GM19023 (cell line): ENCODE results near the gene GPC1.

ENCODE experiments used
- ATAC-seq: cut with Tn5 transposase; IDR thresholded peaks from one replicate; pipeline ENCODE4 v1.9.1; 2021; ENCODE audit warnings: mild to moderate bottlenecking, moderate library complexity; ENCODE audit not compliant: unreplicated experiment

Gene GPC1

GRCh38 chr2:240509667-240510512 lies 74.4 kb downstream of the GPC1 start:
- ATAC-seq: no peak

GRCh38 chr2:240510513-240511210 lies 75.2 kb downstream of the GPC1 start:
- ATAC-seq: no peak

GRCh38 chr2:240511351-240512108 lies 76.1 kb downstream of the GPC1 start:
- ATAC-seq: no peak

GRCh38 chr2:240512109-240512485 lies 76.6 kb downstream of the GPC1 start:
- ATAC-seq: no peak

GRCh38 chr2:240512666-240513535 lies 77.4 kb downstream of the GPC1 start:
- no peak for ATAC-seq

GRCh38 chr2:240513549-240514287 lies 78.3 kb downstream of the GPC1 start:
- ATAC-seq: peak; percentile 94

GRCh38 chr2:240514631-240515030 lies 79.2 kb downstream of the GPC1 start:
- no peak for ATAC-seq

- ATAC-seq: no peak
These were observed 81.9 kb downstream of the GPC1 start for GRCh38 chr2:240517342-240517741.
